K562 (cell line): ENCODE results near the gene CREB5.

ENCODE experiments used
- ATF6 ChIP-seq: sonication (generic); formaldehyde crosslinking; IDR thresholded peaks from 2 replicates; pipeline ENCODE4 v1.4.0; 2020; ENCODE audit warnings: mild to moderate bottlenecking, missing genetic modification reagents
- CTCF ChIP-seq, 3 experiments: IDR thresholded peaks in 2 of 3; conservative IDR thresholded peaks in 1 of 3; 2 replicates each; pipeline ENCODE4 v1.5.1; 2011 to 2012; ENCODE audit warnings: low read length in 3 of 3, mild to moderate bottlenecking in 3 of 3, control low read depth in 2 of 3, improper control_type of control experiment in 1 of 3, inconsistent platforms in 1 of 3, low read depth in 1 of 3, mixed read lengths in 1 of 3, moderate library complexity in 1 of 3; ENCODE audit not compliant: insufficient read depth in 2 of 3
- KLF13 ChIP-seq: fragments of 450-650 bp; IDR thresholded peaks from 2 replicates; pipeline ENCODE4 v1.6.1; 2016; ENCODE audit warnings: missing genetic modification characterization, low read depth, mild to moderate bottlenecking, missing compliant biosample characterization, moderate library complexity, borderline replicate concordance
- PATZ1 ChIP-seq: fragments of 250-450 bp; sonication (Bioruptor Pico); IDR thresholded peaks from 2 replicates; pipeline ENCODE4 v1.5.0; 2020; ENCODE audit warnings: mild to moderate bottlenecking, borderline replicate concordance
- ZNF143 ChIP-seq: sonication (generic); formaldehyde crosslinking; IDR thresholded peaks from 2 replicates; pipeline ENCODE4 v1.9.0; 2022; ENCODE audit warnings: mild to moderate bottlenecking, missing genetic modification reagents
- ZNF318 ChIP-seq, 2 experiments: fragments of 450-650 bp; IDR thresholded peaks; 2 replicates each; pipeline ENCODE4 v1.6.1; 2016; ENCODE audit warnings: mild to moderate bottlenecking in 2 of 2, borderline replicate concordance in 1 of 2, low read depth in 1 of 2, moderate library complexity in 1 of 2
- ZSCAN29 ChIP-seq: fragments of 450-650 bp; IDR thresholded peaks from 2 replicates; pipeline ENCODE4 v1.6.1; 2017

- TF ChIP-seq CTCF (IDR thresholded peaks at IDR 0.05 in 2 of 3, conservative IDR thresholded peaks at IDR 0.05 in 1 of 3; ENCODE audit: insufficient read depth in 2 of 3, low read depth in 1 of 3, low read length in 3 of 3) (no peak), ZNF143 (no peak), PATZ1 (CRISPR knock-in tag) (no peak), ZNF318 (IDR thresholded peaks at IDR 0.05; ENCODE audit: borderline replicate concordance in 1 of 2, low read depth in 1 of 2) (no peak), KLF13 (no peak), ATF6 (CRISPR knock-in tag) (no peak), ZSCAN29 (no peak)
Observed at GRCh38 chr7:28750981-28751380, 338.7 kb downstream of the CREB5 start.
